KMS-11 (cell line): Measurements from ENCODE around the gene ZIC4.

Experiments used
- H2AFZ ChIP-seq: fragments of 200-600 bp; sonication (generic); 2 replicates; pipeline ENCODE4 v1.6.1; 2016; ENCODE audit warnings: antibody characterized with exemption, mixed run types, low read depth
- H3K27ac ChIP-seq: fragments of 200-600 bp; sonication (generic); 2 replicates; pipeline ENCODE4 v1.6.1; 2016; ENCODE audit warnings: mild to moderate bottlenecking, mixed run types
- H3K27me3 ChIP-seq: fragments of 200-600 bp; sonication (generic); 2 replicates; pipeline ENCODE4 v1.6.1; 2017; ENCODE audit warnings: mild to moderate bottlenecking, low read depth, mixed run types, moderate library complexity; ENCODE audit not compliant: insufficient read depth
- H3K36me3 ChIP-seq: fragments of 200-600 bp; sonication (generic); 2 replicates; pipeline ENCODE4 v1.6.1; 2017; ENCODE audit warnings: mild to moderate bottlenecking, mixed run types; ENCODE audit not compliant: insufficient read depth
- H3K4me1 ChIP-seq: fragments of 200-600 bp; sonication (generic); 2 replicates; pipeline ENCODE4 v1.6.1; 2016; ENCODE audit warnings: mild to moderate bottlenecking, low read depth, mixed run types; ENCODE audit not compliant: poor library complexity, severe bottlenecking
- H3K4me2 ChIP-seq: fragments of 200-600 bp; sonication (generic); 2 replicates; pipeline ENCODE4 v1.7.0; 2016; ENCODE audit warnings: mild to moderate bottlenecking, mixed run types
- H3K4me3 ChIP-seq: fragments of 200-600 bp; sonication (generic); IDR thresholded peaks from 2 replicates; pipeline ENCODE4 v1.6.1; 2017; ENCODE audit warnings: low read depth, low read length, mixed read lengths; ENCODE audit not compliant: insufficient read depth
- H3K79me2 ChIP-seq: fragments of 200-600 bp; sonication (generic); 2 replicates; pipeline ENCODE4 v1.6.1; 2016; ENCODE audit warnings: low read depth, mixed run types; ENCODE audit not compliant: insufficient read depth
- H3K9ac ChIP-seq: fragments of 200-600 bp; sonication (generic); 2 replicates; pipeline ENCODE4 v1.6.1; 2016; ENCODE audit warnings: mild to moderate bottlenecking, mixed run types
- H4K20me1 ChIP-seq: fragments of 200-600 bp; sonication (generic); 2 replicates; pipeline ENCODE4 v1.6.1; 2016; ENCODE audit warnings: mild to moderate bottlenecking, mixed run types; ENCODE audit not compliant: insufficient read depth
- TF ChIP-seq, protein P1 (sequence below): fragments of 200-600 bp; sonication (generic); conservative IDR thresholded peaks from 2 replicates; pipeline ENCODE4 v1.6.1; 2017; ENCODE audit warnings: low read depth, mild to moderate bottlenecking, antibody characterized with exemption, low read length, moderate library complexity, mixed read lengths

ZIC4 gene

DNA sequence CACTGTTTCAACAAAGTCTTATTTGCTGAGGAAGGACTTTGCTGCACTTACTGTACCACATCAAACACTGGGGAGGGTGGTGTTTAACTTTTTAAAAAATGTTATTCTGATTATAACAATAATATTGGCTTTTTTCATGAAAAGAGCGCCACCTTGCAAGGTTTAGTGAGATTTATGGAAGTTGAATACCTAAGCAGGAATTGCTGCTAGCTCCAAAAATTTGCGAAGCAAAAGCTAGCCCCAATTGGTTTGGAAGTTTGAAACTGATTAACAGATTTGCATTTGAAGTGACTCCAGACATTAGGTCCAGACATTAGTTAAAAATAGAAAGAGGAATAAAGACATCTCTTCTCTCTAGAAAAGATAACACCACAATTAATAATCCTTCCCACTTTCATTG lies 9.5 kb upstream of the ZIC4 start:
- Histone ChIP-seq H3K4me3 (no peak overlapping the region), H3K9ac (no peak overlapping the region), H3K4me2 (no peak overlapping the region), H3K27ac (no peak overlapping the region), H2AFZ (no peak overlapping the region), H3K36me3 (no peaks in the 10 kb centered on the region), H3K4me1 (no peaks in the 10 kb centered on the region), H3K27me3 (no peaks in the 10 kb centered on the region), H3K79me2 (no peaks in the 10 kb centered on the region), H4K20me1 (no peaks in the 10 kb centered on the region)
- TF ChIP-seq, protein P1, sequence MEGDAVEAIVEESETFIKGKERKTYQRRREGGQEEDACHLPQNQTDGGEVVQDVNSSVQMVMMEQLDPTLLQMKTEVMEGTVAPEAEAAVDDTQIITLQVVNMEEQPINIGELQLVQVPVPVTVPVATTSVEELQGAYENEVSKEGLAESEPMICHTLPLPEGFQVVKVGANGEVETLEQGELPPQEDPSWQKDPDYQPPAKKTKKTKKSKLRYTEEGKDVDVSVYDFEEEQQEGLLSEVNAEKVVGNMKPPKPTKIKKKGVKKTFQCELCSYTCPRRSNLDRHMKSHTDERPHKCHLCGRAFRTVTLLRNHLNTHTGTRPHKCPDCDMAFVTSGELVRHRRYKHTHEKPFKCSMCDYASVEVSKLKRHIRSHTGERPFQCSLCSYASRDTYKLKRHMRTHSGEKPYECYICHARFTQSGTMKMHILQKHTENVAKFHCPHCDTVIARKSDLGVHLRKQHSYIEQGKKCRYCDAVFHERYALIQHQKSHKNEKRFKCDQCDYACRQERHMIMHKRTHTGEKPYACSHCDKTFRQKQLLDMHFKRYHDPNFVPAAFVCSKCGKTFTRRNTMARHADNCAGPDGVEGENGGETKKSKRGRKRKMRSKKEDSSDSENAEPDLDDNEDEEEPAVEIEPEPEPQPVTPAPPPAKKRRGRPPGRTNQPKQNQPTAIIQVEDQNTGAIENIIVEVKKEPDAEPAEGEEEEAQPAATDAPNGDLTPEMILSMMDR = no peak

DNA sequence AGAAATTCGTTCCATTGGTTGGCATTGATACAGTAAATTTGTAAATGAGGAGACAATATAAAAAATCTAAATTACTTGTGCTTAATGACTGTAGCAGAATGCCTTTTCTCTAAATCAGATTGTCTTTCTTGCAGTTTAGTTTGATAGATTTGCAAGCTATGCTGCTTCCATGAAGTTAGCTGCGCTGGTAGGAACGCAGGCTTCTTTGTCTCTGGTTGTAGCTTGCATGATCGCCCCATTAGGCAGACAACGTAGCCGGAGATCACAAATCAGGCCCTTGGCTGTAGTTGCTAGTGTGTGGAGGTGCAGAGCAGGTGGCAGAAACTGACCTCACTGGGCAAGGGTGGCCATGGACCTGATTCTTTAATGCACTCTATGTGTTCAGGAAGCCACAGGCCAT lies 8.9 kb upstream of the ZIC4 start:
- no peak overlapping the region for H3K4me2 ChIP-seq
- no peak overlapping the region for H3K4me3 ChIP-seq
- H4K20me1 ChIP-seq = no peaks in the 10 kb centered on the region
- no peak overlapping the region for H3K27ac ChIP-seq
- H3K4me1 ChIP-seq = no peaks in the 10 kb centered on the region
- H3K79me2 ChIP-seq = no peaks in the 10 kb centered on the region
- TF ChIP-seq, protein P1 = no peak
- H3K9ac ChIP-seq = no peak overlapping the region
- H3K27me3 ChIP-seq = no peaks in the 10 kb centered on the region
- no peaks in the 10 kb centered on the region for H3K36me3 ChIP-seq
- H2AFZ ChIP-seq = no peak overlapping the region

DNA sequence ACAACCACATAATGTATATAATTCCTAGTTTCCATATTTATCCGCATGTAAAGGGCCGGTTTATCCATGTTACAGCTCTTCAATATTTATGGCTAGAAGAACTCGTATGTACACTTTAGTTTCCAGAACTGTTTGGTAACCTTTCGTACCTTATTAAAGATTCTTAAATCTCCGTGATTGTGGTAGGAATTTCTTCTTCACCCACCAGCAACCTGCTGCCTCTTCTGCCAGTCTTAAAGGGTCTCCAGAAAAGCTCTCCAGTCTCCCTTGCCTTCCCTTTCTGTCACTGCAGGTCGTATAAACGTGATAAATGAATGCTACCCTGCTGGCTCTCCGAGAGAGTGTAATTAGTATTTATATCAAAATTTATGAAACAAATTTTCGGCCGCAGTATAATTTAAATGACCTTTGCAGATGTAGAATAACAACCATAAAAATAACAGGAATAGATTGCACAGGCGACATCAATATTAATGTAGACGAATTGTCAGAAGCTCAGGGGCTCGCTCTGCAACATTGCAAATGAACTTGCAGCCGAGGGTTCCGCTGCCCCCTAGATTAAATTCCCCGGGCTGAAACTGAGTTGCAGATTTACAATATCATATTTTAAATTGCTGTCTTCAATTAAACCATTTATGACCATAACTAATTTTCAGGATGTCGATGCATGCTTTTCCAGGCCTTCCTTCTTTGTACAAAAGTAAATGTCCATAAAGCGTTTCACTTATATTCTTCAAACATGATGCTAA lies 8.2 kb upstream of the ZIC4 start:
- H3K4me3 ChIP-seq = no peak overlapping the region
- no peaks in the 10 kb centered on the region for H3K4me1 ChIP-seq
- no peak overlapping the region for H3K9ac ChIP-seq
- TF ChIP-seq, protein P1 = no peak
- no peak overlapping the region; the same call in 1 of the 2 replicates for H2AFZ ChIP-seq
- no peaks in the 10 kb centered on the region for H4K20me1 ChIP-seq
- no peaks in the 10 kb centered on the region for H3K79me2 ChIP-seq
- H3K27me3 ChIP-seq = no peaks in the 10 kb centered on the region
- H3K36me3 ChIP-seq = no peaks in the 10 kb centered on the region
- no peak overlapping the region for H3K4me2 ChIP-seq
- H3K27ac ChIP-seq = no peak overlapping the region

DNA sequence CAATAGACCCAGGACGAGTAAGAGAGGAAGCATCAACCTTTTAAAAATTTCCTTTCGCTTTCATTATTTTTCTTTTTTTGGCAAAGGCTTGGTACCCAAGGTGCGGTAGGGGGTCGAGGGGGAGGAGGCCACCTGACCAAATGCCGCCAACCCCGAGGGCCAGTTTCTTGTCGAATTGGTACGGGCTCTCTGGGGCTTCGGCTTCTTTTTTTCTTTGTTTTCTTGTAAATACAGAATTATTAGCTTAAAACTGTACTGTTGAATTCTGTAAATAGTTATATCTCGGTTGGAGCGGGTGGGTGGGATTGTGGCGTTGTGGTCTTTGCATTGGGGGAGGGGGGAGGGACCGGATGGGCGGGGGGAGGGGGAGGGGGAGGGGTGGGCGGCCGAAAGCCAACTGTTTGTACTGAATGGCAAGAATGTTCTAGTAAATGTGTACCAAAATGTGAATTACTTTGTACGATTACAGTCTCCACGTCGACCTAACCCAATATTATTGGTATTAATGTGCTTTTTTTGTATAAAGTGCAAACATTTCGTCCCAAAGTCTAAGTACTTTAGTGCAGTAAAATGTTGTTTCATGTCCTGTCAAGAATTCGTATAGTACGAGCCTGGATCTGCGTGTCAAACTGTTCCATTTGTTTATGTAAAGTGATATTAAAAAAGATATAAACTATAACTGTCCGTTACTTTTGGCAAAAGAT lies 7.5 kb upstream of the ZIC4 start:
- Histone ChIP-seq H4K20me1 (no peaks in the 10 kb centered on the region), H3K27ac (no peak overlapping the region), H3K4me2 (no peak overlapping the region), H3K4me3 (no peak overlapping the region), H3K79me2 (no peaks in the 10 kb centered on the region), H3K27me3 (no peaks in the 10 kb centered on the region), H3K9ac (no peak overlapping the region), H3K36me3 (no peaks in the 10 kb centered on the region), H3K4me1 (no peaks in the 10 kb centered on the region), H2AFZ (no peak overlapping the region)
- TF ChIP-seq, protein P1 = no peak
